OCI-LY1 (cell line): ENCODE results near the gene ADGRG4.

Experiments
- CTCF ChIP-seq: fragments of 200-600 bp; sonication (generic), shearing (Covaris generic); IDR thresholded peaks from 2 replicates; pipeline ENCODE4 v1.5.1; 2017; ENCODE audit warnings: mild to moderate bottlenecking, antibody characterized with exemption, low read length, moderate library complexity, mixed read lengths
- EZH2 ChIP-seq: fragments of 200-600 bp; sonication (generic), shearing (Covaris generic); IDR thresholded peaks from 2 replicates; pipeline ENCODE4 v1.8.0; 2017; ENCODE audit warnings: borderline replicate concordance, mixed run types, mild to moderate bottlenecking, antibody characterized with exemption, low read length, moderate library complexity, mixed read lengths

DNA sequence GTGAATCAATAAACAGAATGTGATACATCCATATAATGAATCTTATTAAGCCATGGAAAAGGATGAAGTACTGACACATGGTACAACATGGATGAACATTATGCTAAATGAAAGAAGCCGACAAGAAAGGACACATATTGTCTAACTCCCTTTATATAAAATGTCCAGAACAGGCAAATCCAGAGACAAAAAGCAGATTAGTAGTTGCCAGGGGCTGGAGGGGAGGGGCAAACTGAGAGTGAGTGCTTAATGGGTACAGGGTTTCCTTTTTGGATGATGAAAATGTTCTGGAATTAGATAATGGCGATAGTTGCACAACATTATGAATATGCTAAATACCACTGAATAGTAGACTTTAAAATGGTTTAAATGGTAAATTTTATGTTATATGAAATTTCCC is 17.4 kb downstream of the ADGRG4 start:
- no peak for TF ChIP-seq CTCF
- no peak for TF ChIP-seq EZH2
